Measurements from ENCODE around the gene UGT1A6. TPM values are rescaled to one million over a fixed set of nuclear protein-coding genes. Genes with fewer than 3 reads are reported as not detected.

UGT1A6 gene
- polyA plus RNA-seq, 1 of the 3 experiments (the other 2 are of a cell fraction): not detected

- H3K79me2 ChIP-seq (ENCODE audit: insufficient read depth): no peaks in the 10 kb centered on the region
- H3K9ac ChIP-seq: no peak overlapping the region
- ChIA-PET CTCF (interaction anchor here (2.8 kb wide), 1 partner anchor 13 kb away, joined by 12 read pairs; the partner anchor contains the start of gene UGT1A5), POLR2A (no interaction called here)
- no peaks in the 10 kb centered on the region for H3K9me3 ChIP-seq
- H3K36me3 ChIP-seq (replicated peaks in 1 of 2; ENCODE audit: control insufficient read depth in 1 of 2, insufficient read depth in 2 of 2, low read length in 1 of 2): no peaks in the 10 kb centered on the region
- H3F3A ChIP-seq (replicated peaks; ENCODE audit: insufficient read depth): no peaks in the 10 kb centered on the region
- H3K4me3 ChIP-seq (ENCODE audit: low read depth in 2 of 2, low read length in 1 of 2): no peak overlapping the region
- no peaks in the 10 kb centered on the region for H3K9me2 ChIP-seq
- H3K4me2 ChIP-seq: no peak overlapping the region
- TF ChIP-seq USF1 (IDR thresholded peaks at IDR 0.05; ENCODE audit: borderline replicate concordance, low read depth): no peak
- TF ChIP-seq GABPA (IDR thresholded peaks at IDR 0.05; ENCODE audit: low read depth): no peak
- no peak for TF ChIP-seq REST (IDR thresholded peaks at IDR 0.05; ENCODE audit: low read depth, low read length)
- no peak for TF ChIP-seq CTCF (IDR thresholded peaks at IDR 0.05)
- no peak for TF ChIP-seq EP300 (IDR thresholded peaks at IDR 0.05; ENCODE audit: borderline replicate concordance in 1 of 2, low read depth in 1 of 2, low read length in 1 of 2)
- no peak for TF ChIP-seq YY1 (IDR thresholded peaks at IDR 0.05; ENCODE audit: low read depth)
- no peak for TF ChIP-seq TEAD4 (IDR thresholded peaks at IDR 0.05; ENCODE audit: borderline replicate concordance, insufficient read depth)
- no peak for TF ChIP-seq TCF12 (IDR thresholded peaks at IDR 0.05)
- TF ChIP-seq EZH2phosphoT487 (IDR thresholded peaks at IDR 0.05; ENCODE audit: borderline replicate concordance, low read depth): no peak
- no peak for TF ChIP-seq RXRA (IDR thresholded peaks at IDR 0.05; ENCODE audit: borderline replicate concordance, low read depth)
- TF ChIP-seq PBX3 (IDR thresholded peaks at IDR 0.05): no peak
- TF ChIP-seq NFIC (IDR thresholded peaks at IDR 0.05; ENCODE audit: borderline replicate concordance): no peak
- TF ChIP-seq ZBTB33 (IDR thresholded peaks at IDR 0.05; ENCODE audit: borderline replicate concordance, low read depth): no peak
- TF ChIP-seq USF2 (IDR thresholded peaks at IDR 0.05; ENCODE audit: borderline replicate concordance, low read depth, low read length): no peak
- no peak for TF ChIP-seq JUND (IDR thresholded peaks at IDR 0.05)
- H3K4me1 ChIP-seq (ENCODE audit: control insufficient read depth in 1 of 2, insufficient read depth in 2 of 2, low read depth in 1 of 2, low read length in 1 of 2): peaks cover 0 to 3% of the 10 kb centered on the region in 2 experiments; a peak in 2 of 4 replicates
- H3K27me3 ChIP-seq (ENCODE audit: insufficient read depth): no peaks in the 10 kb centered on the region
- no peak overlapping the region for H3K27ac ChIP-seq (ENCODE audit: low read depth in 2 of 2, low read length in 1 of 2)
- DNase-seq: no peak
- no peaks in the 10 kb centered on the region for H4K20me1 ChIP-seq (ENCODE audit: insufficient read depth)
- H2AFZ ChIP-seq (ENCODE audit: low read depth): no peak overlapping the region
- 55% methylated on average over 4 of the region's 4 CpGs for WGBS (ENCODE audit: low lambda C conversion rate)
Observed at GRCh38 chr2:233698740-233699139, 6.0 kb downstream of the UGT1A6 start.

All from SK-N-SH (cell line).